ENCODE measurements around the gene ABHD13.
"Not testable (repeated sequence)": the region's sequence is repeated elsewhere in the genome, so short reads cannot be mapped to it uniquely, and the experiment has no call there.

The ABHD13 gene

DNA sequence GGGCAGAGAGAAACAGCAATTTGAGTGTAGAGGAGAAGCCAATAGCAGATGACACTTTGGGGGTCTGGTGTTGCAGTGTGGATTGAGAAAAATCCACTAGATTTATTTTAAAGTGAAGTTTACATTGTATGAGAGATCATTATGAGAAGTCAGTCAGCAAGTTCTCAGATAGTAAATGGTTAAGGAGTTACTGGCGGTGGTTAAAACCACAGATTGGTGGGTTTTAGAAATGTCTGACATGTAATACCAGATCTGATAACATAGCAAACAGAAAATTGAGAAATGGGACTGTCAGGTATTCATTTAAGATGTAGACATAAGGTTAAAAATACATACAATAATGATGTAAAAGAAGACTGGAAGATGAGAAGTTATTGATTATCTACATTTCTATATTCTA is 7.2 kb downstream of the ABHD13 start:
- DNase-seq = no peak

DNA sequence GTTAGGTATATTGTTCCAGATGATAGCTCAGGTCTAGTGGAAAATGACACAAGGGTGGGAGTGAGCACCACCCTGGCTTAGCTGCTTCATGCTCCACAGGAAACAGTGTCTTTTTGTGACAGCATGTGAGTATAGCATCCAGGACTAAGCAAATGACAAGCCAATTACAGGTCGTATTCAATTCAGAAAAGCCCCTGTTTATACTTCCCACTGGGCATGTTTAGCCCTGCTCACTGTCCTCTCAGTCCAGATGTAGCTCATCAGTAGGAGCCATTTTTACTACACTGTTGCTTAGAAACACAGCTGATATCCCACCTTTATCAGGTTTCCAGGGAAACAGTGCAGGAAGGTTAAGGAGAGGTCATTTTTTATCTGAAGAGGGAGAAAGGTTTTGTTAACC is 8.0 kb downstream of the ABHD13 start:
- no peak for DNase-seq

DNA sequence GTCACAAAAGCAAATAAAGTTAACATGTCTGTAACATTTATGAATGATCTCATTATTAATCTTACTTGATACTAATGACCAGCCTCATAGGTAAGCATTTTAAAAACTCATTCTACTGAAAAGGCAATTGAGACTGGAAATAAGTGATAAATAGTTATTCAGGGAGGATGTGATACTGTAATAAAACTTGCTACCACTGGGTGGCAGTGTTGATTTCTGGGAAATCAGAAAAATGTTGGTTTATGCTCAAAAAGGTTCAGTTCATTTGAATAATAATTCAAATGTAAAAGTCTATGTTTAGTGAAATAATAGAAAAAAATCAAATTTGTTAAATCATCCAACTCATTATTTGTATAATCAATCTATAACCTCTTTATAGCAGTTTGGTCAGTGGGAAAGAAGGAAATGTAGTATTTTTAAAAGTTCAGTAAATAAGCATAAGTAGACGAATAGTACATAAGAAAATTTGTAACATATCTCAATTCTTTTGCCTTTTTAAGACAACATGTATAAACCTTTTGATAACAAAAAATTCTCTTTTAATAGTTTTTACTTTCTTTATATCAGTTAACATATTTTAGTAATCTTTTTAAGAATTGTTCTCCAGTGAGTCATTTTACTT is 9.6 kb downstream of the ABHD13 start:
- peak; percentile 15 for DNase-seq

DNA sequence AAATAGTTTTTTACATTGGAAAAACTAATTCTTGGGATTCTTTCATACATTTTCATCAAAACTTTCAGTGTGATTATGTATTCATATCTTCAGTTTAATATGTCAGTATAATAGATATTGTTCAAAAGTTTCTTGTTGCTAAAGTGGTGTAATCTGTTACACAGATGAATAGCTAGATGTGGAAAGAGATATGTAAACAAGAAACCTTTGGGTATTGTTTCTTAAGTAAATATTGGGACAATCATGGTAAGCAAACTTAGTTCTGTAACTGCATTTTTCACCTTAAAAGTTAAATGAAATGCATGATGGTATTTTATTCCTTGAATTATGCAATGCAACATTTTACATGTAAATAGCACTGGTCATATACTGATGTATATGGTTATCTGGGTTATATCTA is 12.2 kb downstream of the ABHD13 start:
- DNase-seq = no peak

DNA sequence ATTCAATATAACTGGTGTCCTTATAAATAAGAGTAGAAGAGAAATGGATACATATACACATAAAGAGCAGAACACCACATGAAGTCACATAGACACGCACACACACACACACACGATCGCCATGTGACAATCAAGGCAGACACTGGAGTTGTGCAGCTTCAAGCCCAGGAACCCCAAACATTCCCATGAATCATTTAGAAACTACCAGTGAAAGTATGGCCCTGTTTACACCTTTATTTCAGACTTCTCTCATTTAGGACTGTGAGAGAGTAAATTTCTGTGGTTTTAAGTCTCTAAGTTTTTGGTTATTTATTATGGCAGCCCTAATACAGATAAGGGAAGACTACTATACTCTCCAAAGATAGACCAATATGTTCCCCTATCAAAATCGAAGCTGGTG is 31.0 kb downstream of the ABHD13 start:
- DNase-seq = no peak

DNA sequence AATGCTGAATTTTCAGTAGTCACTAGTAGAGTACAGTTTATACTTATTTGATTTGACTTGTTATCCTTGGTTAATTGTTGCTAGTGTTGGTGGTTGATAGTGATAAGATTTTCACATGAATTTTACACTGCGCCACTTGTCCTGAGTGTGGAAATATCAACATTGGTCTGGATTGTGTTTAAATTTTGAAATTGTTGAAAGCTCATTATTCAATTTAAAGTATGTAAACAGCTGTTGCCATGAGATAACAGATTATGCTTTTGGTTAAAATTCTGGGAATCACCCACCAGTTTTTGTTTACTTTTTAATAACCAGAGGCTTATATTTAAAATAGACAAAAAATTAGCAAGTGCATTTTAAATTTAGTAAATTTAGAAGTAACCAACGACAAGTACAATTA is 39.1 kb downstream of the ABHD13 start:
- DNase-seq = no peak

DNA sequence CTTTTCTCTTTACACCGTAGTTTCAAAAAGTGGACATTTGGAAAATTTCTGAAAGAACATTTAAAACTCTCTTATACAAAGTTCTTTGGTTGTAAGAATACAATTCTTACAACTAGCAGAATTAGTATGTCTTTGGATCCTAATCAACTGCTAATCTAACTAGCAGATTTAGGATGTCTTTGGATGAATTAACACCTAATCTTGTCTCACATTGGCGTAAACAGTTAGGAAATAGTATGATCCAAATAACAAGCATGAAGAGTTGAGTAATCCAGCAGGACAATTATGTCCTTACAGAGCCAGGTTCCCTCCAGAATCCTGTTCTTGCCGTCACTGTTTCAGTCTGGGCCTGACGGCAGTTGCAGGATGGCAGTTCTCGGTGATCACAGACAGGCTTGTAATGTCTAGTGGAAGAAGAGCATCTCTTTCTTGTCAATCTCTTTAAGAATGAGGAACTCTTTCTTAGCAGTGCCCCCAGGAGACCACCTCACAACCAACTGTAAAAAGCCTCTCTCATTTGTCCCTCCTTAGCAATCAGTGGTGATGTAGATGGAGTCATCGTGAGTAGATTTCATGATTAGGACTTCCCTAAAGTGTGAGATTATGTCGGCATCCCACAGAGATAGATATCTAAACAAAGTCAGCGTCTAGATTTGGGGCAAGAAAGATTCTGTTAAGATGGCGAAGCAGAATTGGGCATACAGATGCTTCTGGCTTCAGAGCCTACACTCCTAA is 45.6 kb downstream of the ABHD13 start:
- DNase-seq = no peak

DNA sequence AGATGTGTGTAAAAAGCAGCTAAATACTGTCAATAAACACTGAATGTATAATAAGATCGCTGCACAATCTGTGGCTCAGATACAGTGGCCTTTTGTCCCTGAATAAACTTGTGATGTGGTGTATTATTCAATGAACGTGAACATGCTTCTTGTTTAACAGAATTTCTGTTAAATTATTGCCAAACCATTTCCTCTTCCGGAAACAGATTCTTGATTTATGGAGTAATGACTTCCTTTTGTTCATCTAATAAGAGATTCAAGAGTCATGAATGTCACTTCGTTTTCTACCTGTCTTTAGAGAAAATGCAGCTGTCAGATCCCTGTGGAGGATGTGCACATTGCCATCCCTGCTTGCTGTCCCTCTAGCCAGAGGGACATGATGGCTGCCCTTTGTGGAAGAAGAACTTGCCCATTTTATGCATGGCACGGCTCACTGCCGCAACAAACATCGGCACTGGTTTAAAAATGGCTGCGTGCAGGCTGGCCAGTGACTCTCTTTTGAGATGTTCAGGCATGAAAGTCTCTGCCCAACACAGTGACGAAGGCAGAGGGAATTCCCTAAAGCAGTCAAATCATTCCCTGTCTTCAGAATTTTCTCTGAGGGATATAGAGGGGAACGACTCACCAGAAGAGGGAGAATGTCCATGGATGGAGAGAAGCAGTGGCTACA is 48.3 kb downstream of the ABHD13 start:
- no peak for DNase-seq

DNA sequence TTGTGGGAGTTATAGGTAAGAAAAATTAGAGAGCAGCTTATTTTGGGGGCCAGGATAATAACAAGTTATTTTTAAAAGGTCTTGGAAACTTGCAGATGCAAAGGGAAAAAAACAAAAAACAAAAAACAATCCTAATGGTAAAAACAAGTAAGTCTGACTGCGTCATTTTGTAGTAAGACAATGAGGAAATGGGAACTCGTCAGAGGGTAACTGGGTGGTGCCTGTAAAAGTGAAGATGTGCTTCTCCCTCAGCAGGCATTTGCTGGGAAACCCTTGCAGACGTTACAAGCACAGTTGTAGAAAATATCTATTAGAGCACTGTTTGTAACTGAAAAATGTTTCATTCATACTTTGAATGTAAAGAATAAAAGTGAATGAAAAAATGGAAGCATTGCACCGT is 49.2 kb downstream of the ABHD13 start:
- no peak for DNase-seq

DNA sequence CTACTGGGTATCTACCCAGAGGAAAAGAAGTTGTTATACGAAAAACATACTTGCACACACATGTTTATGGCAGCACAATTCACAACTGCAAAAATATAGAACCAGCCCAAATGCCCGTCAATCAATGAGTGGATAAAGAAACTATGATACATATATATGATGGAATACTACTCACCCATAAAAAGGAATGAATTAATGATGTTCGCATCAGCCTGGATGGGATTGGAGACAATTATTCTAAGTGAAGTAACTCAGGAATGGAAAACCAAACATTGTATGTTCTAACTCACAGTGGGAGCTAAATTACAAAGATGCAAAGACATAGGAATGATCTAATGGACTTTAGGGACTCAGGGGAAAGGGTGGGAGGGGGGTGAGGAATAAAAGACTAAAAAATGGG is 49.7 kb downstream of the ABHD13 start:
- not testable (repeated sequence) for DNase-seq

DNA sequence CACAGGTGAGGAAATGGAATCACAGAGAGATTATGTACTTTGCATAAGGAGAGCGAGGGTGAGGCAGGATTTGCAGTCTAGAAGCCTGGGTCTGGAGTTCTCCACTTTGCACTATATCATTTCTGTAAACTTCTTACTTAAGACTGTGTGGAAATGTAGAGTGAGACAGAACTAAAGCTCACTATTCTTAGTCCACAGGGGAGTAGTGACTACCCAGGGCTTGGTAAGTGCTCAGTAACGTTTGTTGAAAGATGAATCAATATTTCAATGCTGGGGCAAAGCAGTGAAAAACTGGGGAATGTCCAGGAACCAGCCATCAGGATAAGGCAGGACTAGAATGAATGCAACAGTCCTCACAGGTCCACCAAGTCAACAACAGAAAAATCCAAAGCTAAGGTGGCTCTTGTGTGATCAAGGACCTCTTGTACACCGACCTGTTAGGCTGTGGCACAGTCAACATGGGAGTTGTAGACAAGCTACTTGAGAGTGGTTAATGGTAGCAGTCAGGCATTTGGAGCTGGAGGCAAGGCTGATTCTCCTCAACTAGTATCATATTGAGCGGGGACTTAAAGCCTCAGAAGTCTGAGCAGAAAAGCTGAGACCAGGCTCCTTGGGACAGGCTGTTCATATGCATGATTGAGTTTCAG is 50.4 kb downstream of the ABHD13 start:
- DNase-seq = no peak

DNA sequence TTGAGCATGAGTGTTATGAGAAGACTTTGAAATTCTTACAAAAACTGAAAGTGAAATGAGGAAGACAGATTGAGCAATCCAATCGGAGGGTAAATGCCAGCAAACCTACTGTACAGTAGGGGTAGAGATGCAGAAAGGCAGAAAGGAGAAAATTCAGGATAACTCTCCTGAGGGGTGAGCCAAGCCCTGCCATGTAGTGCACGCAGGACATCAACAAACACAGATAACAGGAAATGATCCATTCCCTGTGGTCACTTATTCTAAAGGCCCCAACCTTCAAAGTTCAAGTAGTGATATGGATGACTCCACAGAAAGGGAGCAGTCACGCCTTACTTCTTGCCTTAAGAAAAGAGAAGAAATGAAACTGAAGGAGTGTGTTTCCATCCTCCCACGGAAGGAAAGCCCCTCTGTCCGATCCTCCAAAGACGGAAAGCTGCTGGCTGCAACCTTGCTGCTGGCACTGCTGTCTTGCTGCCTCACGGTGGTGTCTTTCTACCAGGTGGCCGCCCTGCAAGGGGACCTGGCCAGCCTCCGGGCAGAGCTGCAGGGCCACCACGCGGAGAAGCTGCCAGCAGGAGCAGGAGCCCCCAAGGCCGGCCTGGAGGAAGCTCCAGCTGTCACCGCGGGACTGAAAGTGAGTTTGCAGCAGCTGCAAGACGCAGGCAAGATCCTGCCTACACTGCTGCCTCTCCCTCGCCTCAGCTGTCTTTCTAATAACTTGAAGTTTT is 51.6 kb downstream of the ABHD13 start, which contains the start of gene TNFSF13B:
Gene TNFSF13B (plus strand): TSS at position 118 of the 728 bp plus-strand sequence. CDS start 178 bp downstream, at position 296.
- peak; percentile 32 for DNase-seq

DNA sequence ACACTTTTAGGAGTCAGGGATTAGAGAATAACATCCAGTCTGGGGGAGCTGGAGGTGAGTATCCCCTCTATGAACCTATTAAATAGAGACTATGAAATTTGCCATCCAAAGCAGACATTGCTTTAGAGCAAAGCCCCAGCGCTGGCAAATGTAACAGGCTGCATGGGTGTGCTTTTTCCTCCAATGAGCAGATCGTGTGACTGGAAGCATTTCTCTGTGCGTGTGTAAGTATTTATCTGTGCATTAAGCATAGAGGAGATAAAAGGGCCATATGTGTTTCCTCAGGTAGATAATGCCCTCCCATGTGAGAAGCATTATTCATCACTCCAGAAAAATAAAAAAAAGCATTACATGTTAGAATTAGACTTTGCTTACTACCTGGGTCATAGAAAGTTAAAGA is 52.2 kb downstream of the ABHD13 start:
- no peak for DNase-seq

DNA sequence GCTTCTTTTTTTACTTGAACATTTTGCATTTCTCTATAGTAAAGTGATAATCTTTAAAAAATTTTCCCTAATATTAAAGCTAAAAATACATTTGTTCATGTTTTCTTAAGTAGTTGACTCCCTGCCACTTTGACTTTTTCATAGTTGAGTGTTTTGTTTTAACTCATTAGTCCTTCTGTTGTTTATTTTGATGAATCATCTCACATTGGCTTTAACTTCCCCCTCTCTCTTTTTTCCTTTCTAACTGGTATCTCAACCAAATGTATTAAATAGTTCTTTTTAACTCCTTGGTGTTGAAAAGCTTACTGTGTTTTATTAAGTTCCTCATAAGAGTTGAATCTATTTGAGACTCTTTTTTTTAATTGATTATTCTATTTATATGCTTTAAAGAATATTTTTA is 54.1 kb downstream of the ABHD13 start:
- no peak for DNase-seq

DNA sequence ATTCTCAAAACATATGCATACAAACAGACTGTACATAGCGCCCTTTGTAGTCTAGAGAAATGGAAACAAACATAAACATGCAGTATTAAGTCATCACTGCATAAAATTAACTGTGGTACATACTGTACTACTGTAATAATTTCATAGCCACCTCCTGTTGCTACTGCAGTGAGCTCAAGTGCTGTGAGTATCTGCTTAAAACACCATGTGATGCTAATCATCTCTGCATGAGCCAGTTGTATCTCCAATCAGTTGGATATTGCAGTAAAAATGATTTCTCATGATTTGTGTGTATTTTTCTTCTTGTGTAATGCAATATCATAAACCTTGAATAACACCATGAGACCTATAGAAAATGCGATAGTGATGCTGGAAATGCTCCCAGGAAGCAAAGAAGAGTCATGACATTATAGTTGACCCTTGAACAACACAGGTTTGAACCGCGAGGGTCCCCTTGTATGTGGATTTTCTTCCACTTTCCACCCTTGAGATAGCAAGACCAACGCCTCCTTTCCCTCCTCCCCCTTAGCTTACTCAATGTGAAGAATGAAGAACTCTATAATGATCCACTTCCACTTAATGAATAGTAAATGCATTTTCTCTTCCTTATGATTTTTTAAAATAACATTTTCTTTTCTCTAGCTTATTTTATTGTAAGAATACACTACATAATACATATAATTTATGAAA is 55.4 kb downstream of the ABHD13 start:
- DNase-seq = no peak

DNA sequence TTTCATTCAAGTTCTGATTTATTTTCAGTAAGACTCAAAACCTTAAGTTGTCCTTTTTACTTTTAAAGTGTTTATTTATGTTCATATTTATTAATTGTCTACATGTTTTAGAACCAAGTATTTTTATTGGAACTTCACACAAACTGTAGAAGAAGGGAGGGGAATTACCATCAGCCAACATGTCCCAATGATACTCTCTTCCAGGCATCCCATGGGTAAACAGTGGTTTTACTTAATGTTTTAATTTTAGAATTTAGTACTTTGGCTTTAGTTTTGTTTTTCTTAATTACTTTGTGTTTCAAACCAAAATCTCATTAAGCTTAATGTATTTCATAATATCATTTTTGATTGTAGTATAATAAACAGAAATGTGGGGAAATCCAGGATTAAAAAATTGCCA is 56.5 kb downstream of the ABHD13 start:
- DNase-seq = no peak

DNA sequence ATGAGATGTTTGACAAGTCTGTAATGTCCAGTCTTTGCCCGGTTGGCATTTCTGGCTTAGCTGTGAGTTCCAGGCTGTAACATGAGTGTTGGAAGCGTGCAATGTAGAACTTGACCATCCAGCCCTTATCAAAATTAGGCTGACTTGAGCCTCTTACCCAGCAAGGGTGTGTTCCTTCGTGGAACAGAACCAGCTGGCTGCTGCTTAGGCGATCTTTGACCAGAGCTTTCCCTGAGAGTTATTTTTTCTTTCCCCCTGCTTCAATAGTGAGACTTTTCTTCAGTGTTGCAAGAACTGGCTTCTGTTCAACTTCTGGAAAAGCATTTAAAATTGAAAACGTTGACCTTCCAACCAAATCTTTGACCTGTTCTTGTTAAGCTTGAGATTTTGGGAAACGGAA is 57.9 kb downstream of the ABHD13 start:
- no peak for DNase-seq

DNA sequence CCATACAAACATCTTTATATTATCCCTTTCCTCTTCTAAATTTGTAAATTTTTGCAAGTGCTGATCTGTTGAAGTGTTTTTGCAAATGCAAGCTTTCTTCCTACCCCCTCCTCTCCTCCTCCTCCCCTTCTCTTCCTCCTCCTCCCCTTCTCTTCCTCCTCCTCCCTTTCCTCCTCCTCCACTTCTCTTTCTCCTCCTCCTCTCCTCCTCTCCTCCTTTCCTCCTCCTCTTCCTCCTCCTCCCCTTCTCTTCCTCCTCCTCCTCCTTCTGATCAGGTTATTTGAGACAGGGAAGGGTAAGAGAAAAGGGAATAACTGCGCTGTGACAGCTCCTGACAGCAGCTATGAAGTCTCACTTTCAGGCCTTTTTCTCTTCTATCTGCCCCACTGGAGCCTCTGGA is 60.3 kb downstream of the ABHD13 start:
- DNase-seq = no peak

DNA sequence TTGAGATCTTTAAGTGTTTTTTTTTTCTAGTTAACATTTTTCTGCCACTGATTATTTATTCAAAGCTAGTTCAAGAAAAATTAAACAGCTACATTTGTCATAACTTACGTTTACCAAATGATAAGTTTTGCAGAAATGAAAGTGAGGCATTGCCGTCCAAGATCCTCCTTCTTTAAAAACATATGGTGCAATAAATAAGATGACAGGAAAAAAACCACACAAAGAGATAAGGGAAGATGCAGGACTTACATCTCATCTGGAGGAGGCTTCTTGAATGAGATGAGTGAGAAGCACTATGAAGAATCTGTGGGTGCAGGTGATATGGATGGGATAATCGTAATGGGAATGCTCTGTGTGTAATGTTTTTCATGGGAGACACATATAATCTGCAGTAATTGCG is 63.7 kb downstream of the ABHD13 start:
- DNase-seq = no peak

DNA sequence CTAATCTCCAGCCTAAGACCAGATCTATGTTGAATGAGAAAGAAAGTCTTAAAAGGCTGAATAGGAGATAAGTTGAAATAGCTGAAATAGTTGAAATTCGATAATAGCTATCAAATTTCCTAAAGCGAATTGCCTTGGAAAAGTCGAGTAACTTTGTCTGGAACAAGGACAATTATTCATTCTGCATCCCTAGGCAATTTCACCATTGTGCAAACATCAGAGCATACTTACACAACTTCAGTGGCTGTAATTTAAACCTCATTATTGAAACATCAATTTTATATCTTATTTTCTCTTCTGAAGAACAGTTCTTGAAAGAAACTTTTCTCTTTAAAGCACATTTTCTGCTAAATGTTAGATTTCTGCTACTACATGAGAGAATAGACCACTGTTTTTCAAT is 64.9 kb downstream of the ABHD13 start:
- no peak for DNase-seq

Measured in SHP77 treated with DMSO at 0.1 percent for 48 hours (cell line).